NB4 (cell line): Measurements from ENCODE around the gene MRGPRG.

Experiments used
- DNase-seq: peaks from one replicate; pipeline ENCODE4 v3.0.0; 2010; ENCODE audit warnings: low read depth
- H3K4me3 ChIP-seq: one replicate; pipeline ENCODE4 v1.5.1; 2011; ENCODE audit warnings: mild to moderate bottlenecking, low read depth, low read length, moderate library complexity
- MYC ChIP-seq: IDR thresholded peaks from 2 replicates; pipeline ENCODE4 v1.6.1; 2011; ENCODE audit warnings: low read depth, low read length
- POLR2A ChIP-seq: IDR thresholded peaks from 2 replicates; pipeline ENCODE4 v1.6.1; 2011; ENCODE audit warnings: mild to moderate bottlenecking; ENCODE audit not compliant: insufficient read length; ENCODE audit errors: extremely low read depth
- TF ChIP-seq, protein P1 (sequence below): IDR thresholded peaks from 2 replicates; pipeline ENCODE4 v1.6.1; 2011; ENCODE audit warnings: low read depth, low read length
- TF ChIP-seq, protein P2 (sequence below): IDR thresholded peaks from one replicate; pipeline ENCODE4 v1.5.1; 2012; ENCODE audit warnings: low read depth, low read length

MRGPRG gene

DNA sequence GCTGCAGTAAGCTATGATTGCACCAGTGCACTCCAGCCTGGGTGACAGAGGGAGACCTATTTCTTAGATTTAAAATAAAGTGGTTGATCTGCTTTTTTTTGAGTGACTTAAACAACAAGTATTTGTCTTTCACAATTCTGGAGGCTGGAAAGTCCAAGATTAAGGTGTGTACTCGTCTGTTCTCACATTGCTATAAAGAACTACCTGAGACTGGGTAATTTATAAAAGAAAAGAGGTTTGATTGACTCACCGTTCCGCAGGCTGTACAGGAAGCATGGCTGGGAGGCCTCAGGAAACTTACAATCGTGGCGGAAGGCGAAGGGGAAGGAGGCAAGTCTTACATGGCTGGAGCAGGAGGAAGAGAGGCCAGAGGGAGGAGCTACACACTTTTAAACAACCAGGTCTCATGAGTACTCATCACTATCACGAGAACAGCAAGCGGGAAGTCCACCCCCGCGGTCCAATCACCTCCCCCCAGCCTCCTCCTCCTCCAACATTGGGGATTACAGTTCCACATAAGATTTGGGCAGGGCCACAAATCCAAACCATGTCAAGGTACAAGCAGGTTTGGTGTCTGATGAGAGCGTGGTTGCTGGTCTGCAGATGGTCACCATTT is 33.8 kb downstream of the MRGPRG start:
- TF ChIP-seq, protein P1, sequence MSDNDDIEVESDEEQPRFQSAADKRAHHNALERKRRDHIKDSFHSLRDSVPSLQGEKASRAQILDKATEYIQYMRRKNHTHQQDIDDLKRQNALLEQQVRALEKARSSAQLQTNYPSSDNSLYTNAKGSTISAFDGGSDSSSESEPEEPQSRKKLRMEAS: no peak
- TF ChIP-seq MYC: no peak
- TF ChIP-seq, protein P2, sequence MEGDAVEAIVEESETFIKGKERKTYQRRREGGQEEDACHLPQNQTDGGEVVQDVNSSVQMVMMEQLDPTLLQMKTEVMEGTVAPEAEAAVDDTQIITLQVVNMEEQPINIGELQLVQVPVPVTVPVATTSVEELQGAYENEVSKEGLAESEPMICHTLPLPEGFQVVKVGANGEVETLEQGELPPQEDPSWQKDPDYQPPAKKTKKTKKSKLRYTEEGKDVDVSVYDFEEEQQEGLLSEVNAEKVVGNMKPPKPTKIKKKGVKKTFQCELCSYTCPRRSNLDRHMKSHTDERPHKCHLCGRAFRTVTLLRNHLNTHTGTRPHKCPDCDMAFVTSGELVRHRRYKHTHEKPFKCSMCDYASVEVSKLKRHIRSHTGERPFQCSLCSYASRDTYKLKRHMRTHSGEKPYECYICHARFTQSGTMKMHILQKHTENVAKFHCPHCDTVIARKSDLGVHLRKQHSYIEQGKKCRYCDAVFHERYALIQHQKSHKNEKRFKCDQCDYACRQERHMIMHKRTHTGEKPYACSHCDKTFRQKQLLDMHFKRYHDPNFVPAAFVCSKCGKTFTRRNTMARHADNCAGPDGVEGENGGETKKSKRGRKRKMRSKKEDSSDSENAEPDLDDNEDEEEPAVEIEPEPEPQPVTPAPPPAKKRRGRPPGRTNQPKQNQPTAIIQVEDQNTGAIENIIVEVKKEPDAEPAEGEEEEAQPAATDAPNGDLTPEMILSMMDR: no peak
- no peak for TF ChIP-seq POLR2A
- H3K4me3 ChIP-seq: no peak overlapping the region
- DNase-seq: no peak

DNA sequence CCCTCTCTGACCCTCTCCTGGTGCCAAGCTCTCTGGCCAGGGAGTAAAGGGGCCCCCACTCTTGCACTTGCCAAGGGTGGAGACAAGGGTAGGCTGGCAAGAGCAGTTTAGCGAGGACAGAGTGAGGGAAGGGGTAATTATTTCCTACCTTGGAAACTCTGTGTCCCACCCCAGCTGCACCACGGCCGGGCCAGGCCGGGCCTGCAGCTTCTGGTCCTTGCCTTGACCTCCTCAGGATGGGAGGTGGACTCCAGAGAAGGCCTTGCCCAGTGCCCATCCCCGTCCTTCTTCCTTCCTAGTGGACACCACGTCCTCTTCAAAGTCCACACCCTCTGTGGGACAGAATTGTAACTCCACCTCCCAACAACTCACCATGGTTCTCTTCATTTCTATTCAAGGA is 35.1 kb downstream of the MRGPRG start:
- H3K4me3 ChIP-seq: no peak overlapping the region
- TF ChIP-seq, protein P2: no peak
- TF ChIP-seq MYC: no peak
- TF ChIP-seq, protein P1: no peak
- no peak for TF ChIP-seq POLR2A
- no peak for DNase-seq

DNA sequence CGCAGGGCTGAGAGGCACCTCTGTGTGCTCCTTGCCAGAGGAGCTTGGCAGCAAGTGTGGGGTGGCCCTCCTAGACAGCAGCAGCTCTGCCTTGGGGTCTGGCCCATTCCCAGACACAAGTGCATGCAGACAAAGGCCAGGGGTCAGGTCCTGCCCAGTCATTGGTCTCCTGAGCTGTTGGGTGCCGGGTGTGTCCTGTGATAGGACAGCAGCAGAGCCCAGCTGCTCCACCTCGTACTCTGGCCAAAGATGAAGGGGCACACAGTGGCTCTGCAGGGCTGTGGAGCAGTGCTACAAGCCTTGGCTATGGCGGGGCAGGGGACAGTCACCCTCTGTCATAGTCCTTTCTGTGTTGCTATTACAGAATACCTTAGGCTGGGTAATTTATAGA is 36.2 kb downstream of the MRGPRG start:
- DNase-seq: no peak
- no peak overlapping the region for H3K4me3 ChIP-seq
- TF ChIP-seq MYC (no peak), POLR2A (no peak)
- TF ChIP-seq, protein P2: no peak
- TF ChIP-seq, protein P1: no peak

DNA sequence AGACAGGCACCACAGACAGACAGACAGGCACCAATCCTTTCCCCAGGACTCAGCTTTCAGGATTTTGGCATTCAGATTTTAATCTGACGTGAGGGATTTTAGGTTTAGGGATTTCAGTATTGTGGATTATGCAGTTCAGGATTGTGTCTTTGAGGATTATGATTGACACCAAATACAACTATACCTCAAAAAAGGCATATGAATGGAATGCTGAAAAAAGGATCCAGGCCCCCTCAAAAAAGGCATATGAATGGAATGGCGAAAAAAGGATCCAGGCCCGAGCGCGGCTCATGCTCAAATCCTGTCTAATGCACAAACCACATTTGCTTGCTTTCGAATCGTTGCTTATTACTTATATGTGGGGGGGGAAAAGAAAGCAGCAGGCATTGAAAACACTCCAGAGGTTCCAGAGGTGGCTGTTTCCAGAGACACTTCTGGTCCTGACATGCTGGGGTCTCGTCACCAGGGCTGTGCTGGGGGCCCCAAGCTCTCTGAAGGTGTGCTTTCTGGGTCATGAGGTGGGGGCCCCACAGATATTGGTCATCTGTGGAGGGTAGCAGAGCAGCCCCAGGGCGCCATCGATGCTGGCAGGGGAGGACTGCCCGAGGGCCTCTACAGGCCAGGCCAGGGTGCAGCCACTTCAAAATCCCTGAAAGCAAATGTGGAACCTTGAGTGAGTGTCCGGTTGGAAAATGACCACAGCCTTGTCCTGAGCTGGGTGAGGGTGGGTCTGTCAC is 36.7 kb downstream of the MRGPRG start:
- no peak for TF ChIP-seq MYC
- TF ChIP-seq, protein P1: no peak
- TF ChIP-seq, protein P2: no peak
- no peak for DNase-seq
- H3K4me3 ChIP-seq: no peak overlapping the region

DNA sequence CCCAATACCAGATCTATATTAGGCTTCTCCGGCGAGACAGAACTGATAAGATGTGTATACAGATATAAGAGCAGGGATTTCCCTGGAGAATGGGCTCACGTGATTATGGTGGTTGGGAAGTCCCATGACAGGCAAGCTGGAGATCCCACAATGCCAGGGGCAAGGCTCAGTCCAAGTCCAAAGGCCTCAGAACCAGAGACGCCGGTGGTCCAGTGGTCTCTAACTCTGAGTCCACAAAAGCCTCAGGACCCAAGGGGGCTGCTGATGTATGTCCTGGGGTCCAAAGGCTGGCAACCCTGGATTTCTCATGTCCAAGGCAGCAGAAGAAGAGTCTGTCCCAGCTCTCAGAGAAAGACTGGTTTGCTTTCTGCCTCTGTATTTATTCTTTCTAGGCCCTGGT is 37.7 kb downstream of the MRGPRG start:
- no peak for TF ChIP-seq MYC
- TF ChIP-seq POLR2A: no peak
- TF ChIP-seq, protein P1: no peak
- TF ChIP-seq, protein P2: no peak
- H3K4me3 ChIP-seq: no peak overlapping the region
- no peak for DNase-seq
